IPS DF 6.9 (cell line): ENCODE results near the gene BCL10.

Source experiments
- DNase-seq: peaks from one replicate; pipeline ENCODE4 v3.0.0-alpha.2; 2013; ENCODE audit warnings: low read depth, low spot score
- H3K27ac ChIP-seq: one replicate; pipeline ENCODE4 v1.5.1; 2013; ENCODE audit warnings: low read length, control low read depth
- H3K27me3 ChIP-seq: 2 replicates; pipeline ENCODE4 v1.6.1; 2013; ENCODE audit warnings: mild to moderate bottlenecking, low read length; ENCODE audit not compliant: control insufficient read depth, insufficient read depth
- H3K36me3 ChIP-seq: 2 replicates; pipeline ENCODE4 v1.6.1; 2013; ENCODE audit warnings: low read length; ENCODE audit not compliant: control insufficient read depth, insufficient read depth
- H3K4me1 ChIP-seq: 2 replicates; pipeline ENCODE4 v1.6.1; 2013; ENCODE audit warnings: low read length; ENCODE audit not compliant: control insufficient read depth, insufficient read depth
- H3K4me3 ChIP-seq: 2 replicates; pipeline ENCODE4 v1.5.1; 2013; ENCODE audit warnings: mild to moderate bottlenecking, low read length
- H3K9me3 ChIP-seq: 2 replicates; pipeline ENCODE4 v1.6.1; 2013; ENCODE audit warnings: low read length, inconsistent platforms; ENCODE audit not compliant: control insufficient read depth, insufficient read depth
- WGBS: extraction: QIAGEN DNeasy Blood & Tissue Kit; methylation state at CpG from one replicate; pipeline ENCODE4 v1.1.7; 2013; ENCODE audit warnings: mixed read lengths, missing lambda C conversion rate; ENCODE audit not compliant: insufficient read length, insufficient coverage; 5-methylcytosine and 5-hydroxymethylcytosine counted together

Gene BCL10

DNA sequence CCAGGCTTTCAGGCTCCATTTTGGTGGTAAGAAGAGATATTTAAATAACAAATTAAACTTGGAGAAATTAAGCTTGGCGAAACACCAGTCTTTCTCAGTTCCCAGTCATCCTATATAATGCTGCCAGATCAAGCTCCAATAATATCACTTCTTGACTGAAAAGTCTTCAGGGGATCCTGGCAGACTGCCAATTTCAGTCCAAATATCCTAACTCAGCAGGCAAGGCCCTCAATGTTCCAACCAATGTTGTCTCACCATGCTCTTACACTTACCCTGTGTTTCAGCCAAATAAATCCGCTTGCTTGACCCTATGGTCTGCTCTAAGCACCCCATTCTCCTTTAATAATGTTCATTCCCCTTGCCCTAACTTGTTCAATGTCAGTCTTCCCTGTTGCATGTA is 39.9 kb upstream of the BCL10 start:
- H3K36me3 ChIP-seq: no peaks in the 10 kb centered on the region
- WGBS: no CpG with 5 or more reads among the region's 2 CpGs
- no peaks in the 10 kb centered on the region for H3K9me3 ChIP-seq
- no peak for DNase-seq
- H3K27ac ChIP-seq: no peak overlapping the region
- H3K27me3 ChIP-seq: no peaks in the 10 kb centered on the region
- no peak overlapping the region for H3K4me3 ChIP-seq
- peaks cover 3% of the 10 kb centered on the region; the same call in 1 of the 2 replicates for H3K4me1 ChIP-seq

DNA sequence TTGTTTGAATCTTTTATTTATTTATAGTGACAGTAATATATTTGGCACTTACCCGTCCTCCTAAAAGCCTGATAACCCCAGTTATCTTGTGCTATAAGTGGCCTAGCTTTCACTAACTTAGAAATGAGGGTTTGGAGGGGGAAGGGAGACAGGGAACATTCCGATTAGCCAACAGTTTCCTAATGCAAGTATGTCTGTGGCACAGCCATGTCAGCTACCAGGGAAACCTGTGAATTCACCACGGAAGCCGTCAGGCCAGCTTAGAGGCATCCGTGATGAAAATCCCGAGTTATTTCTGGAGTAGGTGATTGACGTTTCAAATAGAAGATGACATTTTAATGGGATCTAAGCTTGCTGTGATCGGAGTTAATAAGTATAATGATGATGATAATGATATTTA is 39.4 kb upstream of the BCL10 start:
- peaks cover 3% of the 10 kb centered on the region; the same call in 1 of the 2 replicates for H3K4me1 ChIP-seq
- H3K36me3 ChIP-seq: no peaks in the 10 kb centered on the region
- H3K9me3 ChIP-seq: no peaks in the 10 kb centered on the region
- DNase-seq: no peak
- no peak overlapping the region for H3K27ac ChIP-seq
- H3K27me3 ChIP-seq: no peaks in the 10 kb centered on the region
- H3K4me3 ChIP-seq: no peak overlapping the region
- no CpG with 5 or more reads among the region's 8 CpGs for WGBS

DNA sequence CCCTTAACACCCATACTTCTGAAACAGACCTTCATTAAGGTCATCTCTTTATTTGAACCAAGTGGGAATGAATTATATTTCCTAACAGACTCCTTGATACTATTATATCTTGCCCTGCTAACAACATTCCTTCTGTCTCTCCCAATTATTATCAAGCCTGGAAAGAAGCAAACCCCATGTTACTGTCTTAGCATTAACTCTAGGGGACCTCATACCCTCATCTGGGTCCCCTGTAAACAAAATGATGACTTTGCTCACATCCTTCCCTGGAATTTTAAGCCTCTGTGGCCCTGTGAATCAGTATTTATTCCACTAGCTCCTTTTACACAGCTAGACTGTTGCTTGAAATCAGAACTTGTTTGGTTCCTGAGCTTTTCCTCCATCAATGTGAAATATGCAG is 38.3 kb upstream of the BCL10 start:
- H3K4me1 ChIP-seq: peaks cover 1% of the 10 kb centered on the region; the same call in 1 of the 2 replicates
- no peaks in the 10 kb centered on the region for H3K36me3 ChIP-seq
- H3K9me3 ChIP-seq: no peaks in the 10 kb centered on the region
- no peak overlapping the region for H3K27ac ChIP-seq
- no peaks in the 10 kb centered on the region for H3K27me3 ChIP-seq
- no peak overlapping the region for H3K4me3 ChIP-seq
- no peak for DNase-seq

DNA sequence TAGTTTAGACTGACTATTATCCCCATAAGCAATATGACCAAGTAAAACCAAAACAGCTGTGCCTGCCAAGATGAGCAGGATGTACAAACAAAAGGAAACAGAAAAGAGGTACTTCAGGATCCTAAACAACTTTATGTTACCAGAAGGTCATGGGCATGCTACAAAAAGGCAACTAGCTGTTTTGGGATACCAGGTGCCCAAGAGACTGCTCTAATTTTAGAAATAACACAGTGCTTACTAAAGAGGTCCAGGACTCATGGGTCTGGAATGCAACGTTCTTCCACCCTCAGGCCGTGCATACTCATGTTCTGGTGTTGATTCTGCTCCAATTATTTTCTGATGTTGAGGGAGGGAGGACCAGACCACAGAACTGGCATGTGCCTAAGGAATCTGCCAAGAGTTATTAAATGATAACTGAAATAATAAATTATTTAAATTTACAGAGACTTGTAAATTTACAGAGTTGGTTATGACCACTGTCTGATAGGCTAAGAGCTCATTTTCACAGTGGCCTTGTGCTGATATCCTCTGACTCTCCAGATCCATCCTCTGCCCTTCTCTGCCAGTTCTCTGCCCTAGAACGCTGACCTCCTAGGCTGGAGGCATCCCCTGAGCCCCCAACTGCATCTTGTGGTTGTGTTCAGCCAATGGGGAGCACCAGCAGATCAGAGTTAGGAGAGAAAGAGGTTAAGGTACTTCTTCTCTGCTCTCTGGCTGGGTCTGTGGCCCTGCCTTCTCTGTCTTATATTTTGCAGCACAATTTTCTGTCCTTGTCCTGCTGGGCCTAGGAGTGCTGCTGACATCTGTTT is 37.7 kb upstream of the BCL10 start:
- Histone ChIP-seq H3K4me1 (peaks cover 1% of the 10 kb centered on the region; the same call in 1 of the 2 replicates), H3K4me3 (no peak overlapping the region), H3K36me3 (no peaks in the 10 kb centered on the region), H3K27me3 (no peaks in the 10 kb centered on the region), H3K27ac (no peak overlapping the region), H3K9me3 (no peaks in the 10 kb centered on the region)
- no peak for DNase-seq
- WGBS: no CpG with 5 or more reads among the region's 3 CpGs

DNA sequence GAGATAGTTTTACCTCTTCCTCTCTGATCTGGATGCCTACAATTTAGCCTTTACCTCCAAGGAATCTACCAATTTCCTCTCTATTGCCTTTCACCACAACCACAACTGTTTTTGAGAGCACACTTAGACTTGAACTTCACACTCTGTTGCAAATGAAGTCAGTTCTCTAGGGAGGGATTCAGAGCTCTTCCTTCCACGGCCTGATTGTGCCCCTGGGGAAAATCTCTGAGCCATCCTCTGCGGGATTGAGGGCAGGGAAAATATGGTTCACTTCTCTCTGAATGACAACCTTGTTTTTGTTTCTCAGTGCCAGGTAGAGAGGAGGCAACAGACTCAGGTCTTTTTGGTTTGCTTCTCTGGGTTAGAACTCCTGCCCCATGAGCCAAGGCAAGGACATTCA is 35.4 kb upstream of the BCL10 start:
- H3K9me3 ChIP-seq: no peaks in the 10 kb centered on the region
- no peak for DNase-seq
- no CpG with 5 or more reads among the region's 2 CpGs for WGBS
- no peak overlapping the region for H3K27ac ChIP-seq
- H3K4me3 ChIP-seq: no peak overlapping the region
- peaks cover 5% of the 10 kb centered on the region; the same call in 1 of the 2 replicates for H3K4me1 ChIP-seq
- H3K36me3 ChIP-seq: no peaks in the 10 kb centered on the region
- H3K27me3 ChIP-seq: no peaks in the 10 kb centered on the region

DNA sequence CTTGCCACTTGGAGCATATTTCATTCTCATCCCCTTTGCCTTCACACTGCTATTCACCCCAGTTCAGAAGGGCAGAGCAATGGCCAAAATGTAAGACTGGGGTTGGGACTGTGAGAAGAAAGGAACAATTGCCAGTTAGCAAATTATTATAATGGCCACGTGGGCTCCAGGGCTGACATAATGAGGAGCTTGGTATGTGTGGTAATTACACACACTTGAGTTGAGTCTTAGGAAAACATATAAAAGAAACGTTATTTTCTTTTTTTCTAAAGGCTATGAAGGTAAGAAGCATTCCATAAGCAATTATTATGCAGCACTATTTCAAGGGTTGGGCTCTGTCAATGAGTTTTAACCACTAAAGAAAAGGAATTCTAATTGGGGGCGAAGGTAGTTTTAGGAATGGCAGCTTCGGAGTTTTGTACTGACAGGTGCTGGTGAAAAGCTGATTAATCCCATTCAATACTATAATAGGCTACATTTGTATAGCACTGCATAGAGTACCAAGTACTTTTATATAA is 32.5 kb upstream of the BCL10 start:
- Histone ChIP-seq H3K36me3 (no peaks in the 10 kb centered on the region), H3K9me3 (no peaks in the 10 kb centered on the region), H3K4me1 (0 out of 2 replicates have a peak, but pooled peaks cover 4% of the 10 kb centered on the region), H3K4me3 (no peak overlapping the region), H3K27ac (no peak overlapping the region), H3K27me3 (no peaks in the 10 kb centered on the region)
- WGBS: no CpG with 5 or more reads among the region's 4 CpGs
- DNase-seq: no peak

DNA sequence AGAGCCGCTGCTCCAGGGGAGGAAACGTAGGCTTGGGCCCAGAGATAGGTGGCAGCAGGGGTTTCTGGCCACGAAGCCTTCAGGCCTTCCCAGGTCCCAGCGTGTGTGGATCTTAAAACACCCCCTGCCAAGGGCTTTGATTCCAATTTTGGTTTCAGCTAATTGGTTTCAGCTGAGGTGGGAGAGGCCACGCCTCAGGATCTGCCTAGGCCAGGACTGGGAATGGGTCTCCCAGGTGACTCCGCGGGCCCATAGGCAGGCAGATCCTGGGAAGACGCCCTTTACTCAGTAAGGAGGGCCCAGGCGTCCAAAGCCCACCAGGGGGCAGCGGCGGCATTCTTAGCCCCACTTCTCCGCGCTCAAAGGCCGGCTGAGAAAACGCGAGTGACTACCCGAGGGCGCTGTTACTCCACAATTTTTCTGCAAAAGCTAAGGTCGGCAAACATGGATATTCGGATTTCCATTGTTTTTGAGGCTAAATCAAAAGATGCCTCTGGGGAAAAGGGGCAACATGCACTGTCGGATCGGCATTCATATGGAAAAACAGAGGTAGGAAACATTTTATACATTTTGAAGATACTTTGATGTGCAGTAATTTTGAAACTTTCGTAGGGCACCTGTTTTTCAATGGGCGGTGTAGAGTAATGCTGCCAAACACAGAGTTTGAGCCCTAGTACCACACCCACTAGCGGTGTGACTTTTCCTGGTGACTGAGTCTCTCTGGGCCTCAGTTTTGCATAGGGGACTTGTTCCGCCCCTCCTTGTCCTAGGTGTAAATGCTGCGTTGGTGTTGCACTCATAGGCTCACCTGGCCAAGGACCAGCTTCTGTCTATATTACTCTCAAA is 31.8 kb upstream of the BCL10 start:
- Histone ChIP-seq H3K27me3 (no peaks in the 10 kb centered on the region), H3K36me3 (no peaks in the 10 kb centered on the region), H3K4me3 (no peak overlapping the region), H3K9me3 (no peaks in the 10 kb centered on the region), H3K4me1 (0 out of 2 replicates have a peak, but pooled peaks cover 4% of the 10 kb centered on the region), H3K27ac (no peak overlapping the region)
- no CpG with 5 or more reads among the region's 27 CpGs for WGBS
- peak; percentile 83 for DNase-seq

DNA sequence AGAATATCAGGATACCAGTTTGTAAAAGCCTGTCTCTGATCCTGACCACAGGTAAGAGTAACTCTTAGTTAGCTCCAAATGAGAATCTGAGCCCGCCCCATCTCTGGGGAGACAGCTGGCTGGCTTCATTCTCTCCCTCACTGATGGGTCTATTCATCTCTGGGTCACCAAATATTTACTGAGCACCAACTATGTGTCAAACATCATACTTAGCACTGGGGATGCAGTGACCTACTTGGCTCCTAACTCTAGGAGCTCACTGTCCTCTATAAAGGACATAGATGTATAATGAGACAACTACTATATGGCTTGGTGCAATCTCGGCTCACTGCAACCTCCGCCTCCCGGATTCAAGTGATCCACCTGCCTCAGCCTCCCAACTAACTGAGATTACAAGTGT is 29.8 kb upstream of the BCL10 start:
- Histone ChIP-seq H3K27me3 (no peaks in the 10 kb centered on the region), H3K4me1 (0 out of 2 replicates have a peak, but pooled peaks cover 4% of the 10 kb centered on the region), H3K4me3 (no peak overlapping the region), H3K27ac (no peak overlapping the region), H3K36me3 (no peaks in the 10 kb centered on the region), H3K9me3 (no peaks in the 10 kb centered on the region)
- no CpG with 5 or more reads among the region's 4 CpGs for WGBS
- DNase-seq: no peak

DNA sequence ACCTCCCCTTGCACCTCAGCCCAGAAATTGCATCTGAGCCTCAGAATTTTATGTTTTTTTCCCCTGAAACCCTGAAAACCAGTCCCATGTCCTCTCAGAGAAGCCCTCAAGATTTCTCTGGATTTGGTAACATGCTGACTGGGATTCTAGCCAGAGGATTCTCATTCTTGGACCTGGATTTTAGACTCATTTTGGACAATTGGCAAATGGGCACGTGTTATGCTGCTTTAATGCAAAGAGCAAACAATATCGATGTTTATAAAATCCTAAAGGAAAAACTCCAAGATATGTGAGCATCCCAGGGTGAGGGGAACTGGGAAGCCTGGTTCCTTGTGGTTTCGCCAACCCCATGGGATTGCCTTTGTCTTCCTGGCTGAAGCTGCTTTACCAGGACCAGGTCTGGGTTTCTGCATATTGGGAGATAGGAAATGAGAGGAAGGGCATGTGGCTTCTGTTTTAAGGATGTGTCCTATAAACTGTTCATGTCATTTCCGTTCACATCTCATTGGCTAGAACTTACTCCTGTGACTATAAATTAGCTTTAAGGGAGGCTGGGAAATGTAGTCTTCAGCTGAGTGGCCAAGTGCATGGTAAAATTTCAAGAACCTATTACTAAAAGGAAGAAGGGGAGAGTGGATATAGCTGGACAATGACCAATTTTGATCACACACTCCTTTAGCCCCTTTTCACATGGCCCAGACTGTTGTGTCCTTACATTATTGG is 27.2 kb upstream of the BCL10 start:
- Histone ChIP-seq H3K27me3 (no peaks in the 10 kb centered on the region), H3K4me3 (no peak overlapping the region), H3K36me3 (no peaks in the 10 kb centered on the region), H3K9me3 (no peaks in the 10 kb centered on the region), H3K4me1 (0 out of 2 replicates have a peak, but pooled peaks cover 2% of the 10 kb centered on the region), H3K27ac (no peak overlapping the region)
- DNase-seq: no peak
- WGBS: no CpG with 5 or more reads among the region's 4 CpGs

DNA sequence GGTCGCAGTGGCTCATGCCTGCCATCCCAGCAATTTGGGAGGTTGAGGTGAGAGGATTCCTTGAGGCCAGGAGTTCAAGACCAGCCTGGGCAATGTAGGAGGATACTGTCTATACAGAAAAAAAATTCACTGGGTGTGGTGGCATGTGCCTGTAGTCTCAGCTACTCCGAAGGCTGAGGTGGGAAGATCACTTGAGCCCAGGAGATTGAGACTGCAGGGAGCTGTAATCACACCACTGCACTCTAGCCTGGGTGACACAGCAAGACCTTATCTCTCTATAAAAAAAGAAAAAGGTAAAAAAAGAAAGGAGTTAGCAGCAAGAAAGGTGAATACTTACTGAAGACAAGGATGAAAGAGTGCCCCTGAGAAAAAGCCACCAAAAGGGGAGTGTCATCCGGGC is 23.7 kb upstream of the BCL10 start:
- no peak overlapping the region for H3K4me3 ChIP-seq
- H3K27ac ChIP-seq: no peak overlapping the region
- H3K9me3 ChIP-seq: no peaks in the 10 kb centered on the region
- no peak for DNase-seq
- H3K36me3 ChIP-seq: no peaks in the 10 kb centered on the region
- no peaks in the 10 kb centered on the region for H3K4me1 ChIP-seq
- WGBS: no CpG with 5 or more reads among the region's 3 CpGs
- H3K27me3 ChIP-seq: no peaks in the 10 kb centered on the region
